Sciatic nerve (tissue), 2 donors: ENCODE data around the gene CGB1. TPM values are rescaled to one million over a fixed set of nuclear protein-coding genes. Genes with fewer than 3 reads are reported as not detected.
A peak's percentile ranks its signal among the peaks of the same experiment; 100 is the strongest.
"Not testable (repeated sequence)": the region's sequence is repeated elsewhere in the genome, so short reads cannot be mapped to it uniquely, and the experiment has no call there.

Experiments
- ATAC-seq: fragments of 200-7000 bp; cut with Tn5 transposase; one replicate; pipeline ENCODE4 v1.9.1; 2020; ENCODE audit warnings: mild to moderate bottlenecking, moderate library complexity
- DNase-seq: peaks from one replicate; pipeline ENCODE4 v3.0.0-alpha.2; 2020; ENCODE audit warnings: low spot score
- intact Hi-C: fragments of 100-400 bp; cut with DNase I; formaldehyde crosslinking; loops from one replicate; pipeline ENCODE4 v1.14.2; 2022
- total RNA-seq: library from RNA; stranded (reverse); fragmentation: NEBNext Ultra II Directional; extraction: Animal tissue kit (Norgen Biotek cat#: 25700); gene quantifications from one replicate; pipeline ENCODE4 v1.2.1, GENCODE V29; 2021
- donor health status: DM: no; HTN: no; CAD: no.
- donor health status: DM: no; HTN: no; CAD: no.

CGB1 gene
- not detected for total RNA-seq

GRCh38 chr19:49036815-49037214 lies at the start of gene CGB1:
CGB1 (minus strand) TSS chr19:49036895; CDS start chr19:49036711, 184 bp downstream.
- intact Hi-C loops, DNase-seq, ATAC-seq: not testable (repeated sequence)

DNA sequence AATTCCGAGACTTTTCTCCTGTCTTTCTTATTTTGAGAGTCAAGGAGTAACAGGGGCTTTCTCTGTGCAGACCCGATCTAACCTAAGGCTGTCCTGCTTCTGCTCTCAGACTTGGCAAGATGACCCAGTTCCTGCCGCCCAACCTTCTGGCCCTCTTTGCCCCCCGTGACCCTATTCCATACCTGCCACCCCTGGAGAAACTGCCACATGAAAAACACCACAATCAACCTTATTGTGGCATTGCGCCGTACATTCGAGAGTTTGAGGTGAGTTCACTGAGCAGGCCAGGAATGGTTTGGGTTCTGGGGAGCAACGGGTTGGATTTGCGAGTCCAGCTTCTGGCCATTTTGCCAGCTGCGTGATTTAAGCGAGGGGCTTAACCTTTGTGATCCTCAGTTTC lies 49.6 kb upstream of the CGB1 start:
- ATAC-seq (no peak), DNase-seq (no peak)
- intact Hi-C loops = loop anchor here (10.0 kb wide), 1 partner anchor 59 kb away; no protein-coding TSS in a partner anchor

DNA sequence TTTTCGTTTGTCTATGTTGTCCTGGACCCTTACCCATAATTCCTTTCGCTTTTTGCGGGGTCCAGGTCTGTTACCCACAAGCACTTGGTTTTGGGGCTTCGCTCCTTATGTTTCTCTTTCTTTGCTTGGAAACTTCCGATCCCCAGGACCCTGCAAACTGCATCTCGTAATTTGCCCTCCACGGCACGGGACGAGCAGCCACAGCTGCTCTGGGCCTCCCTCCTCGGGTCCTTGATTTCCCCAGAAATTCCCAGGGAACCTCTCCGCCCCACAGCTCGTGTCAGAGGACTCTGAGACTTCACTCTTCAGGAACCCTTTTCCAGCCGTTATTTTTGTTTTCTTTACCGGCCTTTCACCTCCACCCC lies 49.2 kb upstream of the CGB1 start:
- DNase-seq = no peak
- intact Hi-C loops = loop anchor here (10.0 kb wide), 1 partner anchor 59 kb away; no protein-coding TSS in a partner anchor

DNA sequence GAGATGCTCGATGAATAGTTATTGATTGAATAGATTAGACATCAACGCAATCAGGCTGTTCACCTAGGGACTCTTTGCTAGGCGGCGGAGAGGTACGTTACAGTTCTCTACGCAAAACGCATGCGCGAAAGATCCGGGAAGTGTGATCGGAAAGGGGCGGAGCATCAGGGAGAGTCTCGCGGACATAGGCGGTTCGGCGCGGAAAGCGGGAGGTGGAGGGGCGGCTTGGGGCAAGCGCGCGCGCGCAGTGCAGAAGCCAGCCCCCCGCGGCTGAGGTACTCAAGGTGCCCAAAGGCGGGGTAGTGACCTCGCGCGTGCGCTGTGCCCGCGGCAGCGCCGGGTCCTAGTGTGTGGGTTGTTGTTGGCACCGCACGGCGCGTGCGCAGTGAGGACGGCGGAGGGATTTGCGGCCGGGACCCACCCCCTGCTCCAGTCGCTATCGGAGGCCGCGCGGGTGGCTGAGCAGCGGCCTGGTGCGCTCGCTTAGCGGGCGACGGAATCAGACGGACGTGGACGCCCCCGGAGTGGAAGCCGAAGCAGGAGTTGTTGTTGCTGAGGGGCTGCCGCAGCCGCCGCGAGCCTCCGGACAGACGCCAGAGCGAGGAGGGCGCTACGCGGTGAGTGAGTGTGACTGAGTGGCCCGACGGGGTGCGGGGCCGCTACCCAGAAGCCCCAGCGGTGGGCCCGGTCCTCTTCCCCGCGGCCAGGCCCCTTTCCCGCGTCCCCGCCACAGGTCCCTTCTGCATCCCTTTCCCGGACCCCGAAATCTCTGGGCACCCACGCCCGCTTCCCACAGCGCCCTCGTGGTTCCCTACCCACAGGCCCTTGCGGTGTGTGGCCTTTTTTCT lies 48.5 kb upstream of the CGB1 start, which contains the start of gene SNRNP70:
Gene SNRNP70 (plus strand): TSS at position 432 of the 848 bp plus-strand sequence. CDS start 964 bp downstream, outside the sequence.
- DNase-seq = peak; percentile 99
- ATAC-seq = peak; percentile 100
- intact Hi-C loops = loop anchor here (10.0 kb wide), 1 partner anchor 60 kb away; no protein-coding TSS in a partner anchor

More for the DNA sequence above, 49.2 kb upstream of the CGB1 start:
- ATAC-seq = no peak

DNA sequence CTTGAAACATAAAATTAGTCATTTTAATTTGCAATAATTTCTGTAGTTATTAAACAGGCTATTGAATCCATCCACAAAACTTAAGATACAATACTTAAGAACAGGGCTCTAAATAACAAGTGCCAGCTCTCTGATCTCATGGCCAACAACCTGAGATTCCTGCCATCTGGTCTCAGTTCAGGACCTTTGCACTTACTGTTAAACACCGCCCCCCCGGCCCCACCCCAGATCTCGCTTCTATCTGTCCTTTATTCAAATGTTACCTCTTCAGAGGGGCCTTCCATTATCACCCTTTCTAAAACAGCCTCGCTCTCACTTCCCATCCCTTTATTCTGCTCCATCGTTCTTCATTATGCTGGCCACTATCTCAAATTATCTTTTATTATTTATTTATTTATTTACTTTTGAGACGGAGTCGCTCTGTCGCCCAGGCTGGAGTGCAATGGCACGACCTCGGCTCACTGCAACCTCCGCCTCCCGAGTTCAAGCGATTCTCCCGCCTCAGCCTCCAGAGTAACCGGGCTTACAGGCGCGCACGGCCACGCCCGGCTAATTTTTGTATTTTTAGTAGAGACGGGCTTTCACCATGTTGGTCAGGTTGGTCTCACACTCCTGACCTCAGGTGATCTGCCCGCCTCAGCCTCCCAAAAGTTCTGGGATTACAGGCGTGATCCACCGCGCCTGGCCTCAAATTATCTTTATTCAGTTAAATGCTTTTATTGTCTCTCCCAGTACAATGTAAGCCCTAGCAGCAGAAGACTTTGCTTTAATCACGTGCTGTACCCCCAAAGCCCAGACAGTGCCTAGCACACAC lies 47.7 kb upstream of the CGB1 start:
- ATAC-seq (no peak), DNase-seq (no peak)
- intact Hi-C loops = loop anchor here (10.0 kb wide), 1 partner anchor 60 kb away; no protein-coding TSS in a partner anchor

GRCh38 chr19:49081273-49081672 lies 44.6 kb upstream of the CGB1 start:
- ATAC-seq = no peak
- DNase-seq = no peak
- intact Hi-C loops = loop anchor here (10.0 kb wide), 1 partner anchor 64 kb away; no protein-coding TSS in a partner anchor

DNA sequence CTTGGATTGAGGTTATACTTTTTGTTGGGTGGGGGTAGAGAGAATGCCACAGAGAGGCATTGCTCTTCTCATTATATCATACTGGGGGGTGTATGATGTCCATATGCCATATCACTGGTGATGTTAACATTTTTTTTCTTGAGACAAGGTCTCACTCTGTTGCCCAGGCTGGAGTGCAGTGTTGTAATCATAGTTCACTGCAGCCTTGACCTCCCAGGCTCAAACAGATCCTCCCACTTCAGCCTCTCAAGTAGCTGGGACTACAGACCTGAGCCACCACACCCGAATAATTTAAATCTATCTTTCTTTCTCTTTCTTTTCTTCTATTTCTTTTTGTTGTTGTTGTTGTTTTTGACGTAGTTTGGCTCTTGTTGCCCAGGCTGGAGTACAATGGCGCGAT lies 43.7 kb upstream of the CGB1 start:
- no peak for DNase-seq
- intact Hi-C loops = loop anchor here (10.0 kb wide), 1 partner anchor 64 kb away; no protein-coding TSS in a partner anchor
- no peak for ATAC-seq

DNA sequence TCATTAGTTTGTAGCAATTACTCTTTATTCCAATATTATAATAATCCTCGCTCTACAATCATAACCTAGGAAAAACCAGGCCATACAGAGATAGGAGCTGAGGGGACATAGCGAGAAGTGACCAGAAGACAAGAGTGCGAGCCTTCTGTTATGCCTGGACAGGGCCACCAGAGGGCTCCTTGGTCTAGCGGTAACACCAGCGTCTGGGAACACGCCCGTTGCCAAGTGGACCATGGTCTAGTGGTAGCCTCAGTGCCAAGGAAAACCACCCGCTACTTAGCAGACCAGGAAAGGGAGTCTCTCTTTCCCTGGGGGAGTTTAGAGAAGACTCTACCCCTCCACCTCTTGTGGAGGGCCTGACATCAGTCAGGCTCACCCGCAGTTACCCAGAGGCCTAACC lies 38.2 kb upstream of the CGB1 start:
- ATAC-seq, intact Hi-C loops: not testable (repeated sequence)
- DNase-seq = peak; percentile 81

GRCh38 chr19:49073514-49074378 lies 37.1 kb upstream of the CGB1 start:
- DNase-seq (no peak), ATAC-seq (peak; percentile 26)
- intact Hi-C loops = no loop called here

- ATAC-seq = no peak
- intact Hi-C loops = no loop called here
Measured at GRCh38 chr19:49071860-49072547, 35.3 kb upstream of the CGB1 start.

GRCh38 chr19:49070416-49070815 lies 33.7 kb upstream of the CGB1 start:
- ATAC-seq (no peak), DNase-seq (no peak)
- intact Hi-C loops = no loop called here

More at GRCh38 chr19:49071860-49072547, 35.3 kb upstream of the CGB1 start:
- DNase-seq = no peak

DNA sequence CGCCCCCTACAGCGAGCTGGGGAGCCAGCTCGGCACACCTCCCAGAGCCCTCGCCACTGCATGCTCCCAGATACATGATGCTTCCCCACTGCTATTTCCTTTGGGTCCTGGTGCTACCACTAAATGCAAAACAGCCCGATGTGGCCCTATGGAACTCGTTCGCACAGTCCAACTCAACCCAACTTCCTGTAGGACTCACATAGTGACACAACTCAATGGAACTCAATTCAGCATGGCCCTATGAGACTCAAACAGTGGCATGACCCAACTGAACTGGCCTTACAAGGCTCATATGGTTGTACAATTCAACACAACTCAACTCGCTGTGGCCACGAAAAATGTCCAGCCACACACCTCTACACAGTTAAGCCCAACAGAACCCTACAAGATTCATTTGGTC lies 32.3 kb upstream of the CGB1 start:
- DNase-seq (no peak), ATAC-seq (no peak)
- intact Hi-C loops = no loop called here

- DNase-seq (no peak), ATAC-seq (no peak)
- intact Hi-C loops = no loop called here
Measured at GRCh38 chr19:49067554-49067953, 30.9 kb upstream of the CGB1 start.

GRCh38 chr19:49065905-49066512 lies 29.3 kb upstream of the CGB1 start:
- ATAC-seq (no peak), DNase-seq (no peak)
- intact Hi-C loops = no loop called here

DNA sequence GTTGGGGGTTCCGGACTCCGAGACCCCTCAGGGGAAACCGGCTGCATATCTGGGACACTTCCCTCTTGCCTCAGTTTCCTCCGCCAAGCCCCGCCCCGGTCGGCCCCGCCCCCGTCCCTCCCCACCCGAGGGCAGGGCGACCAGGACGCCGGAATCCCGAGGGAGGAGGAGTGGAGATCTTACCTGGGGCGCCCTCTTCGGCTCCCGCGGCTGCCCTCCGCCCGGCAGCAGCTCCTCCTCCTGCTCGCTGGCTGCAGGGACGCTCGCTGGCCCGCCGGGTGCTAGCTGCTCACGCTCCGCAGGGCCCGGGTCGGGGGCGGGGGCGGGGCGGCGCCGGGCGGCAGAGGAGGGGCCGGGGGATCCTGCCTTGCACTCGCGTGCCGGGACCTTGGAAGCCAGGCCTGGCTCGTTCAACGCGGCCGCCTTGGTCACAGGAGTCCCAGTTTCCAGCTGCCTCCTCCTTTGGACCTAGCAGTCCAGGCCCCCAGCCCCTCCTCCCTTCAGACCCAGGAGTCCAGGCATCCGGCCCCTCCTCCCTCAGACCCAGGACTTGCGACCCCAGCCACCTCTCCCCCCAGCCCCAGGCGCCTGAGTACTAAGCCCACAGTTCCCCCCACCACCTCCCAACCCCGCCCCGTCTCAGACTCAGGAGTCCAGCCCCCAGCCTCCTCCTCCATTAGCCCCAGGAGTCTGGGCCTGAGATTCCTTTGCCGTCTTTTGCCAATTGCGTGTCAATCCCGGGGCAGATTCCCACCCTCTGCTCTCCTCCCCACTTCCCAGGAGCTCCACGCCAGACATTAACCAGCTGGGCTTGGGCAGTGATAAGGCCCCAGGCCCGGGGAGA lies 28.3 kb upstream of the CGB1 start, which contains the start of gene NTF4:
Gene NTF4 (minus strand): TSS at position 51 of the 844 bp plus-strand sequence. CDS start 2,821 bp downstream, outside the sequence.
- intact Hi-C loops = no loop called here
- ATAC-seq (no peak), DNase-seq (no peak)

DNA sequence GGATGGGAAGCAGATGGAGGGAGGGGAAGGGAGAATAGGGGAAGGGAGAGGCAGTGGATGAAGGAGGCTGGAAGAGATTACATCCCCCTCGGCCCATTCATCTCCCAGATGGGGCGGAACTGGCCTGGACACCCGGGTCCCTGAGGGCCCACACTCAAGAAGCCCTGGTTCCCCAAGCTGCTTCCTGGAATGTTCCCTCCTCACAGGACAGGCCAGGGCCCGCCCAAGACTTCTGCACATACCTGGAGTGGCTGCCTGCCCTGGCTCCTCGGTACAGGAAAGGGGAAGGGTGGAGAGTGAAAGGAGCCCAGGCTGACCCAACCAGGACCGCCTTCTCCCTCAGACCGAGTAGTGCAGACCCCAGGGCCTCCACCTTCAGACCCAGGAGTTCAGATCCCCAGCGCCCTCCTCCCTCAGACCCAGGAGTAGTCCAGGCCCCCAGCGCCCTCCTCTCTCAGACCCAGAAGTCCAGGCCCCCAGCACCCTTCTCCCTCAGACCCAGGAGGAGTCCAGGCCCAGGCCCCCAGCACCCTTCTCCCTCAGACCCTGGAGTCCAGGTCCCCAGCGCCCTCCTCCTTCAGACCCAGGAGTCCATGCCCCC lies 27.4 kb upstream of the CGB1 start:
- intact Hi-C loops = no loop called here
- ATAC-seq (peak; percentile 17), DNase-seq (no peak)
